HFF-Myc (cell line): ENCODE results near the gene TTLL12.

Source experiments
- DNase-seq: peaks from one replicate; pipeline ENCODE4 v3.0.0-alpha.2; 2011; ENCODE audit warnings: low read depth; ENCODE audit errors: extremely low read depth
- H3K4me3 ChIP-seq: replicated peaks from 2 replicates; pipeline ENCODE4 v1.5.1; 2011; ENCODE audit warnings: low read depth, mild to moderate bottlenecking, control low read depth, low read length
- CTCF ChIP-seq: IDR thresholded peaks from 2 replicates; pipeline ENCODE4 v1.5.1; 2012; ENCODE audit warnings: mild to moderate bottlenecking, low read depth, low read length, control low read depth; ENCODE audit errors: missing control alignments

The TTLL12 gene

GRCh38 chr22:43131773-43132501, 55.0 kb downstream of the TTLL12 start:
- no peak for TF ChIP-seq CTCF
- no peak overlapping the region for H3K4me3 ChIP-seq
- DNase-seq: no peak

- TF ChIP-seq CTCF: no peak
- no peak overlapping the region for H3K4me3 ChIP-seq
- no peak for DNase-seq
These were observed 57.2 kb downstream of the TTLL12 start for GRCh38 chr22:43129426-43130425.

- no peak for DNase-seq
- no peak overlapping the region for H3K4me3 ChIP-seq
- no peak for TF ChIP-seq CTCF
These were observed 58.0 kb downstream of the TTLL12 start for GRCh38 chr22:43128928-43129424.

- DNase-seq: no peak
- no peak for TF ChIP-seq CTCF
- H3K4me3 ChIP-seq: no peak overlapping the region
These were observed 58.8 kb downstream of the TTLL12 start for GRCh38 chr22:43128116-43128515.

GRCh38 chr22:43127166-43127908, 59.6 kb downstream of the TTLL12 start:
- no peak overlapping the region for H3K4me3 ChIP-seq
- no peak for DNase-seq
- no peak for TF ChIP-seq CTCF

- no peak overlapping the region for H3K4me3 ChIP-seq
- TF ChIP-seq CTCF: no peak
- DNase-seq: peak; percentile 32
These were observed 60.3 kb downstream of the TTLL12 start for GRCh38 chr22:43126501-43127165.
